A673 (cell line): ENCODE data around the gene CTNNBL1.

Experiments
- CTCF ChIP-seq: fragments of 300-800, 200-600 bp; sonication (generic); conservative IDR thresholded peaks from 2 replicates; pipeline ENCODE4 v1.5.1; 2017; ENCODE audit warnings: low read depth, mild to moderate bottlenecking, antibody characterized with exemption, low read length, moderate library complexity, mixed read lengths
- EZH2 ChIP-seq: fragments of 200-600 bp; sonication (generic); IDR thresholded peaks from 2 replicates; pipeline ENCODE4 v1.6.1; 2017; ENCODE audit warnings: borderline replicate concordance, low read depth, mild to moderate bottlenecking, mixed read lengths, antibody characterized with exemption, low read length; ENCODE audit not compliant: poor library complexity, severe bottlenecking

GRCh38 chr20:37869334-37869861 is 175.6 kb downstream of the CTNNBL1 start:
- TF ChIP-seq CTCF, result no peak
- no peak for TF ChIP-seq EZH2
